Ovary (tissue), 9 donors: ENCODE measurements around the gene ST7L. TPM values are rescaled to one million over a fixed set of nuclear protein-coding genes. Genes with fewer than 3 reads are reported as not detected.

Source experiments
- DNase-seq, 5 donors: peaks; one replicate each; pipeline ENCODE4 v3.0.0-alpha.2; 2019 to 2020
- H3K27ac ChIP-seq, 2 donors: fragments of 200-600 bp; one replicate each; pipeline versions ENCODE4 v1.5.1 to v1.8.0; 2019 to 2022
- H3K27me3 ChIP-seq: fragments of 200-600 bp; one replicate; pipeline ENCODE4 v1.8.0; 2022
- H3K36me3 ChIP-seq: fragments of 200-600 bp; sonication (generic); one replicate; pipeline ENCODE4 v1.5.1; 2019
- H3K4me1 ChIP-seq: one replicate; pipeline ENCODE4 v1.8.1; 2013; ENCODE audit warnings: mild to moderate bottlenecking, moderate library complexity; ENCODE audit not compliant: insufficient read depth
- H3K4me3 ChIP-seq: fragments of 200-600 bp; sonication (generic); one replicate; pipeline ENCODE4 v1.5.1; 2017
- H3K9me3 ChIP-seq, 2 donors: fragments of 200-600 bp in 1 of 2; sonication (generic) in 1 of 2; one replicate each; pipeline versions ENCODE4 v1.5.1 to v1.8.1; 2013 to 2019; ENCODE audit warnings: mild to moderate bottlenecking in 1 of 2, moderate library complexity in 1 of 2
- CTCF ChIP-seq, 3 donors: fragments of 450-650 bp in 2 of 3; fragments of 200-600 bp in 1 of 3; IDR thresholded peaks; one replicate each; pipeline versions ENCODE4 v1.5.1 to v1.8.0; 2016 to 2022; ENCODE audit warnings: antibody characterized with exemption in 3 of 3, mild to moderate bottlenecking in 1 of 3
- EP300 ChIP-seq: sonication (generic); formaldehyde crosslinking; IDR thresholded peaks from one replicate; pipeline ENCODE4 v1.6.1; 2017; ENCODE audit warnings: antibody characterized with exemption
- POLR2A ChIP-seq: fragments of 450-650 bp; IDR thresholded peaks from one replicate; pipeline ENCODE4 v1.6.1; 2017; ENCODE audit warnings: antibody characterized with exemption, mild to moderate bottlenecking, moderate library complexity
- WGBS, 3 donors: extraction: QIAGEN DNeasy Blood & Tissue Kit in 1 of 3; methylation state at CpG; one replicate each; pipeline versions ENCODE4 v1.1.5 to v1.1.7; 2013 to 2017; 5-methylcytosine and 5-hydroxymethylcytosine counted together
- intact Hi-C, 4 donors: fragments of 100-400 bp; cut with DNase I; formaldehyde crosslinking; loops; one replicate each; pipeline versions ENCODE4 v1.11.0 to v1.15.1; 2022 to 2023
- polyA plus RNA-seq, 2 donors: library from polyadenylated mRNA; stranded (reverse); fragments of 200-250 nt in 1 of 2; fragments of 350-450 nt in 1 of 2; fragmentation: Illumina TruSeq in 1 of 2; extraction: RNeasy Lipid Tissue Mini Kit (QIAGEN cat#74804) in 1 of 2; gene quantifications; one replicate each; pipeline ENCODE4 v1.2.3, GENCODE V29; 2013 to 2014
- total RNA-seq, 7 donors: library from RNA; depleted of rRNA in 2 of 7; stranded (reverse); fragments of >200 nt in 2 of 7; fragmentation: NEBNext Ultra II Directional in 3 of 7; extraction: Animal tissue kit (Norgen Biotek cat#: 25700) in 3 of 7; gene quantifications; one replicate each; pipeline versions ENCODE4 v1.1.0 to v1.2.4, GENCODE V29; 2016 to 2023
- donor health status: DM: no; HTN: no; CAD: no; lungs with moderate emphysema.
- donor health status: DM: no; HTN: no; CAD: no.
- donor health status: Bipolar disorder and iron deficiency.
- donor health status: DM: yes; HTN: yes; CAD: no.
- donor health status: DM: no; HTN: no; CAD: no.
- donor health status: DM: yes; HTN: yes; CAD: no.

The ST7L gene
- total and polyA plus RNA-seq, 9 donors = 12.5 to 32.0 (median 22.3) TPM

GRCh38 chr1:112509005-112509659 lies 109.8 kb downstream of the ST7L start:
- 16 to 21% (median 19%) methylated on average over 47 to 66 of the region's 66 CpGs for WGBS, 3 donors
- DNase-seq = peak; percentile 58 to 72 (median 63)
- TF ChIP-seq EP300 = no peak
- no peak for TF ChIP-seq POLR2A
- TF ChIP-seq CTCF (IDR thresholded peaks at IDR 0.05) = no peak
- intact Hi-C loops = loop anchor here in 3 of 4 donors (5.0 to 10.0 kb wide), 3 partner anchors 106 to 196 kb away; partner anchors contain the start of genes CAPZA1 (in 3 of the 3), ST7L (in 3 of the 3) and RHOC (in 1 of the 3)
- H3K27ac ChIP-seq = peak overlapping the region; percentile 46 to 79
- H3K27me3 ChIP-seq = no peaks in the 10 kb centered on the region
- H3K36me3 ChIP-seq = no peaks in the 10 kb centered on the region
- H3K4me1 ChIP-seq = peaks cover 29% of the 10 kb centered on the region
- H3K4me3 ChIP-seq = peak overlapping the region; percentile 51
- H3K9me3 ChIP-seq = no peaks in the 10 kb centered on the region

GRCh38 chr1:112508278-112509004 lies 110.5 kb downstream of the ST7L start, which contains the start of gene WNT2B:
TSS of gene WNT2B (plus strand) at chr1:112508965. CDS start at chr1:112509263, 298 bp downstream.
- intact Hi-C loops = loop anchor here in 3 of 4 donors (5.0 to 10.0 kb wide), 3 partner anchors 106 to 196 kb away; partner anchors contain the start of genes CAPZA1 (in 3 of the 3), ST7L (in 3 of the 3) and RHOC (in 1 of the 3)
- peak within 1 kb of the TSS; percentile 46 to 79 for H3K27ac ChIP-seq
- no peaks in the 10 kb centered on the region for H3K36me3 ChIP-seq
- H3K9me3 ChIP-seq = no peaks in the 10 kb centered on the region
- 0 to 1% (median 1%) methylated on average over 63 to 69 of the region's 69 CpGs for WGBS, 3 donors
- peak in 1 of 3 donors; percentile 19 for TF ChIP-seq CTCF (IDR thresholded peaks at IDR 0.05)
- TF ChIP-seq POLR2A = no peak
- no peaks in the 10 kb centered on the region for H3K27me3 ChIP-seq
- peaks cover 34% of the 10 kb centered on the region for H3K4me1 ChIP-seq
- DNase-seq = peak; percentile 47 to 71 (median 63)
- H3K4me3 ChIP-seq = peak within 1 kb of the TSS; percentile 51

- TF ChIP-seq POLR2A (no peak), CTCF (IDR thresholded peaks at IDR 0.05) (no peak), EP300 (no peak)
- H3K27ac ChIP-seq = peak overlapping the region; percentile 27 to 79
- no peaks in the 10 kb centered on the region for H3K9me3 ChIP-seq
- no peaks in the 10 kb centered on the region for H3K27me3 ChIP-seq
- peak overlapping the region; percentile 51 for H3K4me3 ChIP-seq
- no peaks in the 10 kb centered on the region for H3K36me3 ChIP-seq
- 1 to 2% (median 1%) methylated on average over 15 of the region's 15 CpGs for WGBS, 3 donors
- intact Hi-C loops = loop anchor here in 3 of 4 donors (5.0 to 10.0 kb wide), 3 partner anchors 107 to 197 kb away; partner anchors contain the start of genes CAPZA1 (in 3 of the 3), ST7L (in 3 of the 3) and RHOC (in 1 of the 3)
- H3K4me1 ChIP-seq = peaks cover 39% of the 10 kb centered on the region
- peak; percentile 58 to 70 (median 61) for DNase-seq
Measured at GRCh38 chr1:112507921-112508277, 111.0 kb downstream of the ST7L start.

- DNase-seq = peak in 2 of 5 donors; percentile 34 to 45
- intact Hi-C loops = loop anchor here in 3 of 4 donors (5.0 to 10.0 kb wide), 3 partner anchors 107 to 197 kb away; partner anchors contain the start of genes CAPZA1 (in 3 of the 3), ST7L (in 3 of the 3) and RHOC (in 1 of the 3)
- H3K4me1 ChIP-seq = peaks cover 42% of the 10 kb centered on the region
- no peaks in the 10 kb centered on the region for H3K27me3 ChIP-seq
- peak overlapping the region in 1 of 2 donors; percentile 79 for H3K27ac ChIP-seq
- no peaks in the 10 kb centered on the region for H3K9me3 ChIP-seq
- TF ChIP-seq EP300 (no peak), POLR2A (no peak), CTCF (IDR thresholded peaks at IDR 0.05) (no peak)
- no peaks in the 10 kb centered on the region for H3K36me3 ChIP-seq
- 69 to 77% (median 71%) methylated on average over 9 of the region's 9 CpGs for WGBS, 3 donors
- no peak overlapping the region for H3K4me3 ChIP-seq
Measured at GRCh38 chr1:112507336-112507735, 111.6 kb downstream of the ST7L start.
